GM18499 (cell line): ENCODE results near the gene FNDC3B.
"Not testable (repeated sequence)": the region's sequence is repeated elsewhere in the genome, so short reads cannot be mapped to it uniquely, and the experiment has no call there.

ENCODE experiments used
- ATAC-seq: cut with Tn5 transposase; IDR thresholded peaks from one replicate; pipeline ENCODE4 v1.9.1; 2021; ENCODE audit warnings: moderate number of reproducible peaks; ENCODE audit not compliant: insufficient read depth, unreplicated experiment

Gene FNDC3B

GRCh38 chr3:172367205-172368105, 328.1 kb downstream of the FNDC3B start:
- no peak for ATAC-seq

- not testable (repeated sequence) for ATAC-seq
Measured at GRCh38 chr3:172368556-172368955, 329.2 kb downstream of the FNDC3B start.

GRCh38 chr3:172369590-172370259, 330.3 kb downstream of the FNDC3B start:
- no peak for ATAC-seq

GRCh38 chr3:172370419-172370818, 331.0 kb downstream of the FNDC3B start:
- no peak for ATAC-seq

GRCh38 chr3:172371544-172371943, 332.2 kb downstream of the FNDC3B start:
- no peak for ATAC-seq

- no peak for ATAC-seq
Measured at GRCh38 chr3:172372895-172373294, 333.5 kb downstream of the FNDC3B start.

- ATAC-seq = no peak
Measured at GRCh38 chr3:172373912-172374311, 334.5 kb downstream of the FNDC3B start.

GRCh38 chr3:172375206-172375850, 335.9 kb downstream of the FNDC3B start:
- ATAC-seq = no peak

- no peak for ATAC-seq
Measured at GRCh38 chr3:172376402-172376801, 337.0 kb downstream of the FNDC3B start.

GRCh38 chr3:172376881-172377280, 337.5 kb downstream of the FNDC3B start:
- ATAC-seq = no peak

GRCh38 chr3:172378439-172378838, 339.1 kb downstream of the FNDC3B start:
- no peak for ATAC-seq

GRCh38 chr3:172379372-172379771, 340.0 kb downstream of the FNDC3B start:
- ATAC-seq = no peak

- ATAC-seq = no peak
Measured at GRCh38 chr3:172380632-172381031, 341.3 kb downstream of the FNDC3B start.

- ATAC-seq = no peak
Measured at GRCh38 chr3:172383306-172383796, 344.0 kb downstream of the FNDC3B start.

- no peak for ATAC-seq
Measured at GRCh38 chr3:172384836-172385235, 345.5 kb downstream of the FNDC3B start.

GRCh38 chr3:172387728-172388127, 348.4 kb downstream of the FNDC3B start:
- no peak for ATAC-seq

- ATAC-seq = no peak
Measured at GRCh38 chr3:172388412-172389078, 349.2 kb downstream of the FNDC3B start.

GRCh38 chr3:172390792-172391191, 351.4 kb downstream of the FNDC3B start:
- ATAC-seq = no peak

GRCh38 chr3:172391592-172392302, 352.4 kb downstream of the FNDC3B start:
- no peak for ATAC-seq

- ATAC-seq = no peak
Measured at GRCh38 chr3:172394692-172395091, 355.3 kb downstream of the FNDC3B start.
